ENCODE data around the gene MORF4L1.
"Not testable (repeated sequence)": the region's sequence is repeated elsewhere in the genome, so short reads cannot be mapped to it uniquely, and the experiment has no call there.

Gene MORF4L1

DNA sequence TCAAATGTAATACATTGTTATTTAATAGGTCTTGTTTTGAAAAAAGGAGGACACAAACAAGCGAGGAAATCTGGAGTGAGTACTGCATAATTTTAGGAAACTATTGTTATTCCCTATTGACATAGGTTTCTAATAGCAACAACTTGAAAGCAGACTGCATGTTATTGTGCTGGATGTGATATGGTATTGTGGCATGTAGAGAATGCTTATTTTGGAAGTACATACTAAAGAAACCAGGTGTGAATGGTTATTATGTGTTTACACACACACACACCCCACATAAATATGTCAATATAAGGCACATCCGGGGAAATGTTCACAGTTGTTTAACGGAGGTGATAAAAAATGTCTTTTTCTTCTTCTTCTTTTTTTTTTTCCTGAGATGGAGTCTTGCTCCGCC is 5.9 kb upstream of the MORF4L1 start:
- H3K9me2 ChIP-seq (replicated peaks; ENCODE audit: low read depth, low read length) = no peaks in the 10 kb centered on the region
- no peaks in the 10 kb centered on the region for H4K20me1 ChIP-seq (ENCODE audit: insufficient read depth, low read length, poor library complexity, severe bottlenecking)
- H2AFZ ChIP-seq (ENCODE audit: low read length) = no peak overlapping the region
- no peaks in the 10 kb centered on the region for H3K36me3 ChIP-seq (ENCODE audit: insufficient read depth, low read length)
- no peaks in the 10 kb centered on the region for H3K79me2 ChIP-seq (ENCODE audit: insufficient read depth, low read length)
- no peak overlapping the region for H3K4me3 ChIP-seq (ENCODE audit: low read length, poor library complexity, severe bottlenecking)
- H3K4me2 ChIP-seq (ENCODE audit: low read depth, low read length, poor library complexity, severe bottlenecking) = no peak overlapping the region
- H3K9me3 ChIP-seq (ENCODE audit: insufficient read depth, low read depth, low read length) = no peaks in the 10 kb centered on the region
- H3K27me3 ChIP-seq (ENCODE audit: insufficient read depth, low read length, poor library complexity, severe bottlenecking) = no peaks in the 10 kb centered on the region
- no peaks in the 10 kb centered on the region for H3F3A ChIP-seq (ENCODE audit: low read depth)
- peaks cover under 1% of the 10 kb centered on the region for H3K4me1 ChIP-seq (ENCODE audit: insufficient read depth, low read length, poor library complexity, severe bottlenecking)
- H3K9ac ChIP-seq (ENCODE audit: low read depth, low read length, poor library complexity, severe bottlenecking) = no peak overlapping the region
- TF ChIP-seq, protein P1, sequence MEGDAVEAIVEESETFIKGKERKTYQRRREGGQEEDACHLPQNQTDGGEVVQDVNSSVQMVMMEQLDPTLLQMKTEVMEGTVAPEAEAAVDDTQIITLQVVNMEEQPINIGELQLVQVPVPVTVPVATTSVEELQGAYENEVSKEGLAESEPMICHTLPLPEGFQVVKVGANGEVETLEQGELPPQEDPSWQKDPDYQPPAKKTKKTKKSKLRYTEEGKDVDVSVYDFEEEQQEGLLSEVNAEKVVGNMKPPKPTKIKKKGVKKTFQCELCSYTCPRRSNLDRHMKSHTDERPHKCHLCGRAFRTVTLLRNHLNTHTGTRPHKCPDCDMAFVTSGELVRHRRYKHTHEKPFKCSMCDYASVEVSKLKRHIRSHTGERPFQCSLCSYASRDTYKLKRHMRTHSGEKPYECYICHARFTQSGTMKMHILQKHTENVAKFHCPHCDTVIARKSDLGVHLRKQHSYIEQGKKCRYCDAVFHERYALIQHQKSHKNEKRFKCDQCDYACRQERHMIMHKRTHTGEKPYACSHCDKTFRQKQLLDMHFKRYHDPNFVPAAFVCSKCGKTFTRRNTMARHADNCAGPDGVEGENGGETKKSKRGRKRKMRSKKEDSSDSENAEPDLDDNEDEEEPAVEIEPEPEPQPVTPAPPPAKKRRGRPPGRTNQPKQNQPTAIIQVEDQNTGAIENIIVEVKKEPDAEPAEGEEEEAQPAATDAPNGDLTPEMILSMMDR (conservative IDR thresholded peaks at IDR 0.05; ENCODE audit: low read length) = no peak
- TF ChIP-seq EZH2phosphoT487 (IDR thresholded peaks at IDR 0.05; ENCODE audit: borderline replicate concordance) = no peak

DNA sequence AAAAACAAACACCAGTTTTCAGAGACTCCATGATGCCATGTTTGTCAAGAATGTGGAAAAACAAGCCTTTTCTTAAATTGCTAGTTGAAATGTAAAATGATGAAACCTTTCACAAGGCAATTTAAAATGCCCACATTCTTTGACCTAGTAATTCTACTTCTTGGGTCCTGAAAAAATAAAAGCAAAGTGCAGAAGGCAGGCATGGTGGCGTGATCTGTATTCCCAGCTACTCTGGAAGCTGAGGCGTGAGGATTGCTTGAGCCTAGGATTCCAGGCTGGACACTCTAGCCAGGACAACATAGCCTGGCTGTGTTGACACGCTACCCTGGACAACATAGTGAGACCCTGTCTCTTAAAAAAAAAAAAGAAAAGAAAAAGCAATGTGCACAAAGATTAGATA is 4.3 kb upstream of the MORF4L1 start:
- no peaks in the 10 kb centered on the region for H3K9me3 ChIP-seq (ENCODE audit: insufficient read depth, low read depth, low read length)
- TF ChIP-seq, protein P1 (conservative IDR thresholded peaks at IDR 0.05; ENCODE audit: low read length) = no peak
- TF ChIP-seq EZH2phosphoT487 (IDR thresholded peaks at IDR 0.05; ENCODE audit: borderline replicate concordance) = no peak
- no peaks in the 10 kb centered on the region for H3K9me2 ChIP-seq (replicated peaks; ENCODE audit: low read depth, low read length)
- H4K20me1 ChIP-seq (ENCODE audit: insufficient read depth, low read length, poor library complexity, severe bottlenecking) = no peaks in the 10 kb centered on the region
- no peak overlapping the region for H3K4me3 ChIP-seq (ENCODE audit: low read length, poor library complexity, severe bottlenecking)
- no peak overlapping the region for H2AFZ ChIP-seq (ENCODE audit: low read length)
- no peak overlapping the region for H3K9ac ChIP-seq (ENCODE audit: low read depth, low read length, poor library complexity, severe bottlenecking)
- H3K27me3 ChIP-seq (ENCODE audit: insufficient read depth, low read length, poor library complexity, severe bottlenecking) = peaks cover 4% of the 10 kb centered on the region
- peaks cover 6% of the 10 kb centered on the region; the same call in 1 of the 2 replicates for H3K79me2 ChIP-seq (ENCODE audit: insufficient read depth, low read length)
- no peaks in the 10 kb centered on the region for H3F3A ChIP-seq (ENCODE audit: low read depth)
- no peak overlapping the region for H3K4me2 ChIP-seq (ENCODE audit: low read depth, low read length, poor library complexity, severe bottlenecking)
- no peaks in the 10 kb centered on the region for H3K36me3 ChIP-seq (ENCODE audit: insufficient read depth, low read length)
- peaks cover 7% of the 10 kb centered on the region for H3K4me1 ChIP-seq (ENCODE audit: insufficient read depth, low read length, poor library complexity, severe bottlenecking)

DNA sequence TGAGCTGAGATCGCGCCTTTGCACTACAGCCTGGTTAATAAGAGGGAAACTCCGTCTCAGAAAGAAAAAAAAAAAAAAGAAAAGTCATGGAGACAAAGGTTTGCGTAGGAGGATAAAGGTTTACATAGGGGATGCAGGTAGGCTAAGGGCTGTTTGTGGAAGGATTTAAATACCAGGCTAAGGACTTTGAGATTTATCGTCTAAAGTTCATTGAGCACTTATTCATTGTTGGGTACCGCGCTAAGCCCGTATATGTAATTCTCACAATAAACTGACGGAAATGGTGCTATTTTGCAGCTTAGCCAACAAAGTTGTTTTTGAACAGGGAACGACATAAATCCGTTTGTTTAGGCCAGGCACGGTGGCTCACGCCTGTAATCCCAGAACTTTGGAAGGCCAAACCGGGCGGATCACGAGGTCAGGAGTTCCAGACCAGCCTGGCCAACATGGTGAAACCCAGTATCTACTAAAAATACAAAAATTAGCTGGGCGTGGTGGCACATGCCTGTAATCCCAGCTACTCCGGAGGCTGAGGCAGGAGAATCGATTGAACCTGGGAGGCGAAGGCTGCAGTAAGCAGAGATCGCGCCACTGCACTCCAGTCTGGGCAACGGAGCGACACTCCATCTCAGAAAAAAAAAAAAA is 1.1 kb upstream of the MORF4L1 start:
- H3K4me2 ChIP-seq (ENCODE audit: low read depth, low read length, poor library complexity, severe bottlenecking) = peak overlapping the region; percentile 75
- not testable (repeated sequence) for H3F3A ChIP-seq (ENCODE audit: low read depth); H3K36me3 ChIP-seq (ENCODE audit: insufficient read depth, low read length); H3K4me3 ChIP-seq (ENCODE audit: low read length, poor library complexity, severe bottlenecking); H3K9me2 ChIP-seq (replicated peaks; ENCODE audit: low read depth, low read length); H3K9me3 ChIP-seq (ENCODE audit: insufficient read depth, low read depth, low read length); H3K27me3 ChIP-seq (ENCODE audit: insufficient read depth, low read length, poor library complexity, severe bottlenecking)
- peaks cover 18% of the 10 kb centered on the region for H3K4me1 ChIP-seq (ENCODE audit: insufficient read depth, low read length, poor library complexity, severe bottlenecking)
- H3K9ac ChIP-seq (ENCODE audit: low read depth, low read length, poor library complexity, severe bottlenecking) = peak overlapping the region; percentile 68
- peaks cover 38% of the 10 kb centered on the region for H3K79me2 ChIP-seq (ENCODE audit: insufficient read depth, low read length)
- H4K20me1 ChIP-seq (ENCODE audit: insufficient read depth, low read length, poor library complexity, severe bottlenecking) = peaks cover 31% of the 10 kb centered on the region
- H2AFZ ChIP-seq (ENCODE audit: low read length) = peak overlapping the region; percentile 100; the same call in 1 of the 2 replicates
